Neutrophil (primary cell): Measurements from ENCODE around the gene LGALS3.
A peak's percentile ranks its signal among the peaks of the same experiment; 100 is the strongest.

ENCODE experiments used
- H3K27ac ChIP-seq: fragments of 200-600 bp; sonication (generic); 2 replicates; pipeline ENCODE4 v1.5.1; 2016; ENCODE audit warnings: mild to moderate bottlenecking, moderate library complexity
- H3K27me3 ChIP-seq: fragments of 200-600 bp; sonication (generic); 2 replicates; pipeline ENCODE4 v1.6.0; 2016; ENCODE audit warnings: mild to moderate bottlenecking
- H3K36me3 ChIP-seq: fragments of 200-600 bp; sonication (generic); 2 replicates; pipeline ENCODE4 v1.5.1; 2017
- H3K4me1 ChIP-seq, 2 experiments: fragments of 200-600 bp in 1 of 2; sonication (generic) in 1 of 2; 1 replicate in 1 of 2; 2 replicates in 1 of 2; pipeline versions ENCODE4 v1.5.1 to v1.6.1; 2013 to 2016; ENCODE audit warnings: low read depth in 1 of 2, low read length in 1 of 2, mild to moderate bottlenecking in 1 of 2, moderate library complexity in 1 of 2; ENCODE audit not compliant: control insufficient read depth in 1 of 2, insufficient read depth in 1 of 2
- H3K4me3 ChIP-seq, 2 experiments: fragments of 200-600 bp in 1 of 2; sonication (generic) in 1 of 2; 1 replicate in 1 of 2; 2 replicates in 1 of 2; pipeline ENCODE4 v1.5.1; 2013 to 2016; ENCODE audit warnings: low read depth in 1 of 2, low read length in 1 of 2, mild to moderate bottlenecking in 1 of 2, moderate library complexity in 1 of 2
- H3K9me3 ChIP-seq: fragments of 200-600 bp; sonication (generic); 2 replicates; pipeline ENCODE4 v1.5.1; 2016
- CTCF ChIP-seq: fragments of 200-600 bp; sonication (generic); IDR thresholded peaks from 2 replicates; pipeline ENCODE4 v1.5.1; 2016; ENCODE audit warnings: antibody characterized with exemption

Gene LGALS3

GRCh38 chr14:55101698-55102097, 27.4 kb upstream of the LGALS3 start:
- Histone ChIP-seq H3K4me1 (peaks cover 52 to 57% of the 10 kb centered on the region in 2 experiments), H3K4me3 (no peak overlapping the region)

GRCh38 chr14:55102141-55102621, 26.9 kb upstream of the LGALS3 start:
- H3K36me3 ChIP-seq = no peaks in the 10 kb centered on the region
- H3K4me1 ChIP-seq = peaks cover 52 to 57% of the 10 kb centered on the region in 2 experiments
- peak overlapping the region; percentile 82 for H3K27ac ChIP-seq
- H3K4me3 ChIP-seq = no peak overlapping the region
- TF ChIP-seq CTCF = no peak
- H3K27me3 ChIP-seq = no peaks in the 10 kb centered on the region
- H3K9me3 ChIP-seq = no peaks in the 10 kb centered on the region

More at GRCh38 chr14:55101698-55102097, 27.4 kb upstream of the LGALS3 start:
- no peak for TF ChIP-seq CTCF
- H3K27me3 ChIP-seq = no peaks in the 10 kb centered on the region
- H3K27ac ChIP-seq = peak overlapping the region; percentile 82
- H3K9me3 ChIP-seq = no peaks in the 10 kb centered on the region
- no peaks in the 10 kb centered on the region for H3K36me3 ChIP-seq

- Histone ChIP-seq H3K36me3 (no peaks in the 10 kb centered on the region), H3K27ac (peak overlapping the region; percentile 82), H3K4me1 (peaks cover 56 to 59% of the 10 kb centered on the region in 2 experiments), H3K9me3 (no peaks in the 10 kb centered on the region), H3K4me3 (peak overlapping the region in 1 of 2 experiments; percentile 13), H3K27me3 (no peaks in the 10 kb centered on the region)
- TF ChIP-seq CTCF = no peak
These were observed 25.9 kb upstream of the LGALS3 start for GRCh38 chr14:55103005-55103640.

GRCh38 chr14:55103971-55104954, 24.8 kb upstream of the LGALS3 start:
- TF ChIP-seq CTCF = no peak
- peaks cover 50 to 51% of the 10 kb centered on the region in 2 experiments for H3K4me1 ChIP-seq
- H3K27ac ChIP-seq = peak overlapping the region; percentile 82

GRCh38 chr14:55105991-55106390, 23.1 kb upstream of the LGALS3 start:
- peaks cover 43 to 47% of the 10 kb centered on the region in 2 experiments for H3K4me1 ChIP-seq
- no peaks in the 10 kb centered on the region for H3K9me3 ChIP-seq
- no peaks in the 10 kb centered on the region for H3K27me3 ChIP-seq
- H3K36me3 ChIP-seq = no peaks in the 10 kb centered on the region
- H3K27ac ChIP-seq = no peak overlapping the region
- no peak overlapping the region for H3K4me3 ChIP-seq
- TF ChIP-seq CTCF = no peak

More at GRCh38 chr14:55103971-55104954, 24.8 kb upstream of the LGALS3 start:
- Histone ChIP-seq H3K36me3 (no peaks in the 10 kb centered on the region), H3K27me3 (no peaks in the 10 kb centered on the region), H3K4me3 (no peak overlapping the region), H3K9me3 (no peaks in the 10 kb centered on the region)
